ENCODE results near the gene NCOA1. TPM values are rescaled to one million over a fixed set of nuclear protein-coding genes. Genes with fewer than 3 reads are reported as not detected.

Gene NCOA1
- total and polyA plus RNA-seq, 12 donors, result 8.6 to 36.7 (median 32.0) TPM

DNA sequence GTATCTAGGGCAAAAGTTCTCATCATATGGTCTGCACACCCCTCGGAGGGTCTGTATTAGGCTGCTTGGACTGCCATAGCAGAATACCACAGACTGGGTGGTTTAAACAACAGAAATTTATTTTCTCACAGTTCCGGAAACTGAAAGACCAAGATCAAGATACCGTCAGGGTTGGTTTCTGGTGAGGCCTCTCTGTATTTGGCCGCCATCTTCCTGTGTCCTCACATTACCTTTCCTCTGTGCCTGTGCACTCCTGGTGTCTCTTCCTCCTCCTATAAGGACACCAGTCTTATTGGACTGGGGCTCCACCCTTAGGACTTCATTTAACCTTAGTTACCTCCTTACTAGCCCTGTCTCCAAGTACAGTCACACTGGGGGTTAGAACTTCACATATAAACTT is 132.5 kb downstream of the NCOA1 start:
- H3K36me3 ChIP-seq, result no peaks in the 10 kb centered on the region
- H3K4me3 ChIP-seq, result no peak overlapping the region
- no peak overlapping the region for H3K27ac ChIP-seq
- ATAC-seq (no peak), DNase-seq (no peak)
- 96 to 97% methylated on average over 4 of the region's 4 CpGs for WGBS, 2 donors
- H3K4me1 ChIP-seq, result peaks cover 0 to 28% (median 10%) of the 10 kb centered on the region in 9 donors
- intact Hi-C loops (cut with DNase I), result no loop called here
- H3K9me3 ChIP-seq, result no peaks in the 10 kb centered on the region
- TF ChIP-seq, protein P1, sequence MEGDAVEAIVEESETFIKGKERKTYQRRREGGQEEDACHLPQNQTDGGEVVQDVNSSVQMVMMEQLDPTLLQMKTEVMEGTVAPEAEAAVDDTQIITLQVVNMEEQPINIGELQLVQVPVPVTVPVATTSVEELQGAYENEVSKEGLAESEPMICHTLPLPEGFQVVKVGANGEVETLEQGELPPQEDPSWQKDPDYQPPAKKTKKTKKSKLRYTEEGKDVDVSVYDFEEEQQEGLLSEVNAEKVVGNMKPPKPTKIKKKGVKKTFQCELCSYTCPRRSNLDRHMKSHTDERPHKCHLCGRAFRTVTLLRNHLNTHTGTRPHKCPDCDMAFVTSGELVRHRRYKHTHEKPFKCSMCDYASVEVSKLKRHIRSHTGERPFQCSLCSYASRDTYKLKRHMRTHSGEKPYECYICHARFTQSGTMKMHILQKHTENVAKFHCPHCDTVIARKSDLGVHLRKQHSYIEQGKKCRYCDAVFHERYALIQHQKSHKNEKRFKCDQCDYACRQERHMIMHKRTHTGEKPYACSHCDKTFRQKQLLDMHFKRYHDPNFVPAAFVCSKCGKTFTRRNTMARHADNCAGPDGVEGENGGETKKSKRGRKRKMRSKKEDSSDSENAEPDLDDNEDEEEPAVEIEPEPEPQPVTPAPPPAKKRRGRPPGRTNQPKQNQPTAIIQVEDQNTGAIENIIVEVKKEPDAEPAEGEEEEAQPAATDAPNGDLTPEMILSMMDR (IDR thresholded peaks at IDR 0.05), result no peak
- no peaks in the 10 kb centered on the region for H3K27me3 ChIP-seq

DNA sequence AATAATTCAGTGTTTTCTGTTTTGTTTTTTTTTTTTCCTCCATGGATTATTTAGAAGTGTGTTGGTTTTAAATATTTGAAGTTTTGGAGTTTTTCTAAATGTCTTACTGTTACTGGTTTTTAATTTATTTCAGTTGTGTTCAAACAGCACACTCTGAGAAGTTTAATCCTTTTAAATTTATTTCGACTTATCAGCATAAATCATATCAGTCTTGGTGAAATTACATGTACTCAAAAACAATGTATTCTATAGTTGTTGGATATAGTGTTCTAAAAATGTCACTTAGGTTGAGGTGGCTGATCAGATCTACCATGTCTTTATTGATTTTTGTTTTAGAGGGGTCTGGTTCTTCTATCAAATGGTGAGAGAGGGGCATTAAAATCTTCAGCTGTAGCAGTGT is 134.7 kb downstream of the NCOA1 start:
- Histone ChIP-seq H3K27me3 (no peaks in the 10 kb centered on the region), H3K27ac (no peak overlapping the region), H3K4me1 (peaks cover 0 to 27% (median 7%) of the 10 kb centered on the region in 9 donors), H3K36me3 (no peaks in the 10 kb centered on the region), H3K9me3 (no peaks in the 10 kb centered on the region), H3K4me3 (no peak overlapping the region)
- ATAC-seq (no peak), DNase-seq (no peak)
- TF ChIP-seq, protein P1 (IDR thresholded peaks at IDR 0.05), result no peak
- 85 to 87% methylated on average over 1 of the region's 1 CpG for WGBS, 2 donors
- intact Hi-C loops (cut with DNase I), result no loop called here

DNA sequence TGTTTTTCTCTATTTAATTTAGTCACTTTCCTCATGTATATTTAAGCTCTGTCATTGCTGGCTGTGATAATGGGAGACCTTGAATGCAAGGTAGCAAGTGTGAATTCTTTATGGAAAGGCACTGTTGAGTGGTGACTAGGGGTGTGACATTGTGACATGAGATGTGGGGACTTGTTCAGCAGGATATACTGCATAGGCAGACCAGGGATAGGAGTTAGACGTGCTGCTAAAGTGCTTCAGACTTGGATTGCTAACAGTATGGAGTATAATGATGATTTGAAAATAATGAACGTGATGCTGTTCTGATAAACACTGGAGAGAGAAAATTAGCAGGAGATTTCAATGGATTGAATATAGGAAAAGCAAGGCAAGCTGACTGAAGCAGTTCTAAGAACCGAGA is 135.1 kb downstream of the NCOA1 start:
- H3K4me3 ChIP-seq, result no peak overlapping the region

DNA sequence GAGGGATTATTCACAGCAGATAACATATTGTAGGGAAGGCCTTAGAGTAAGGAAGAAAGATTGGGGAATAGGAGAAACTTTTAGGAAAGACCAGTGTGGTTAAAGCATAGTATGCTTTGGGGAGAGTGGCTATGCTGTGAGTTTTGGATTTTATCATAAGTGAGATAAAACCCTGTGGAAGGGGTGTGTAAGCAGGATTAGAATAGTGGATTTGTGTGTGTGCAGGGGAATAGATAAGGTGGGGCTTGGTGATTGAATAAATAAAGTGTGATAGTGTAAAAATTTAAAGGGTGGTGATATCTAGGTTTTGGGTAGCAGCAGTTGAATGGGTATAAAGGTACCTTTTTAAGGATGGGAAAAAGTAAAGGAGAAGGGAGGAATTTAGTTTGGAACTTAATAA is 137.7 kb downstream of the NCOA1 start:
- H3K36me3 ChIP-seq, result no peaks in the 10 kb centered on the region
- ATAC-seq (no peak), DNase-seq (no peak)
- H3K4me1 ChIP-seq, result peaks cover 0 to 27% (median 6%) of the 10 kb centered on the region in 9 donors
- no peaks in the 10 kb centered on the region for H3K9me3 ChIP-seq
- no peaks in the 10 kb centered on the region for H3K27me3 ChIP-seq
- H3K27ac ChIP-seq, result no peak overlapping the region
- TF ChIP-seq, protein P1 (IDR thresholded peaks at IDR 0.05), result no peak
- H3K4me3 ChIP-seq, result no peak overlapping the region
- intact Hi-C loops (cut with DNase I), result no loop called here

More for the DNA sequence above, 135.1 kb downstream of the NCOA1 start:
- ATAC-seq, result peak in 1 of 8 donors; percentile 41
- Histone ChIP-seq H3K9me3 (no peaks in the 10 kb centered on the region), H3K4me1 (peaks cover 0 to 27% (median 7%) of the 10 kb centered on the region in 9 donors), H3K27ac (no peak overlapping the region), H3K36me3 (no peaks in the 10 kb centered on the region), H3K27me3 (no peaks in the 10 kb centered on the region)
- intact Hi-C loops (cut with DNase I), result no loop called here
- TF ChIP-seq, protein P1 (IDR thresholded peaks at IDR 0.05), result no peak
- DNase-seq, result no peak
- WGBS, 2 donors, result 65 to 69% methylated on average over 3 of the region's 3 CpGs
